Natural killer cell (primary cell): ENCODE measurements around the gene GRB10. TPM values are rescaled to one million over a fixed set of nuclear protein-coding genes. Genes with fewer than 3 reads are reported as not detected.

Experiments used
- ATAC-seq, 3 donors: fragments of 150-1000 bp in 2 of 3; fragments of 200-7000 bp in 1 of 3; cut with Tn5 transposase; 1 replicate in 1 of 3; 2 replicates in 2 of 3; pipeline ENCODE4 v1.10.0; 2021; ENCODE audit warnings: mild to moderate bottlenecking in 2 of 3, moderate library complexity in 2 of 3
- DNase-seq, 2 donors: peaks; one replicate each; pipeline versions ENCODE4 v3.0.0 to v3.0.0-alpha.2; 2013 to 2021; ENCODE audit warnings: mixed read lengths in 1 of 2
- H3K27ac ChIP-seq: one replicate; pipeline ENCODE4 v1.5.1; 2013; ENCODE audit warnings: mild to moderate bottlenecking, low read length
- H3K27me3 ChIP-seq: one replicate; pipeline ENCODE4 v1.6.1; 2013; ENCODE audit warnings: low read length; ENCODE audit not compliant: control insufficient read depth, insufficient read depth
- H3K36me3 ChIP-seq: one replicate; pipeline ENCODE4 v1.6.1; 2013; ENCODE audit warnings: low read length; ENCODE audit not compliant: control insufficient read depth, insufficient read depth
- H3K4me1 ChIP-seq: one replicate; pipeline ENCODE4 v1.6.1; 2013; ENCODE audit warnings: low read length; ENCODE audit not compliant: control insufficient read depth, insufficient read depth
- H3K4me3 ChIP-seq: one replicate; pipeline ENCODE4 v1.5.1; 2013; ENCODE audit warnings: low read length
- H3K9me3 ChIP-seq: one replicate; pipeline ENCODE4 v1.6.1; 2013; ENCODE audit warnings: low read length; ENCODE audit not compliant: control insufficient read depth, insufficient read depth
- H3K27ac Mint-ChIP-seq, 2 donors: one replicate each; pipeline ENCODE4 v1.8.0; 2022; ENCODE audit warnings: mild to moderate bottlenecking in 2 of 2, mixed read lengths in 2 of 2, moderate library complexity in 1 of 2
- H3K27me3 Mint-ChIP-seq, 2 donors: one replicate each; pipeline ENCODE4 v1.8.0; 2022; ENCODE audit warnings: low read depth in 2 of 2, mixed read lengths in 2 of 2
- H3K36me3 Mint-ChIP-seq: one replicate; pipeline ENCODE4 v1.8.0; 2022; ENCODE audit warnings: mixed read lengths
- H3K4me1 Mint-ChIP-seq, 2 donors: one replicate each; pipeline ENCODE4 v1.8.0; 2022; ENCODE audit warnings: mixed read lengths in 2 of 2
- H3K4me3 Mint-ChIP-seq: one replicate; pipeline ENCODE4 v1.8.0; 2022; ENCODE audit warnings: mild to moderate bottlenecking, moderate library complexity, mixed read lengths
- H3K9me3 Mint-ChIP-seq, 2 donors: one replicate each; pipeline ENCODE4 v1.8.0; 2022; ENCODE audit warnings: mixed read lengths in 2 of 2
- CTCF ChIP-seq: fragments of 200-600 bp; IDR thresholded peaks from one replicate; pipeline ENCODE4 v1.8.0; 2022; ENCODE audit warnings: antibody characterized with exemption
- WGBS: methylation state at CpG from one replicate; pipeline ENCODE4 v1.1.7; 2013; ENCODE audit warnings: missing lambda C conversion rate; ENCODE audit not compliant: insufficient coverage; 5-methylcytosine and 5-hydroxymethylcytosine counted together
- intact Hi-C: fragments of 100-400 bp; cut with micrococcal nuclease; formaldehyde crosslinking; loops from one replicate; pipeline ENCODE4 v1.14.2; 2022
- total RNA-seq, 4 donors: library from RNA; stranded (reverse); fragments of 120-200 nt in 1 of 4; gene quantifications; one replicate each; pipeline versions ENCODE4 v1.2.3 to v1.2.4, GENCODE V29; 2013 to 2022

GRB10 gene
- total RNA-seq, 3 donors from 2014 or later (not counting 1 experiment from before 2014, with no cell fraction given): 0.16 to 24.4 (median 1.4) TPM

- WGBS: 95% methylated on average over 9 of the region's 9 CpGs
- Histone ChIP-seq H3K36me3 (no peaks in the 10 kb centered on the region), H3K4me3 (no peak overlapping the region), H3K9me3 (no peaks in the 10 kb centered on the region), H3K27me3 (no peaks in the 10 kb centered on the region), H3K4me1 (no peaks in the 10 kb centered on the region), H3K27ac (no peak overlapping the region)
- no peak overlapping the region for H3K27ac Mint-ChIP-seq
- DNase-seq (no peak), ATAC-seq (no peak)
- intact Hi-C loops: no loop called here
- no peak overlapping the region for H3K4me3 Mint-ChIP-seq
- H3K9me3 Mint-ChIP-seq: no peaks in the 10 kb centered on the region
- TF ChIP-seq CTCF: no peak
- H3K36me3 Mint-ChIP-seq: no peaks in the 10 kb centered on the region
- H3K4me1 Mint-ChIP-seq: no peaks in the 10 kb centered on the region
- peaks cover 0 to 18% of the 10 kb centered on the region in 2 donors for H3K27me3 Mint-ChIP-seq
Observed at GRCh38 chr7:50652400-50653125, 130.1 kb downstream of the GRB10 start.

GRCh38 chr7:50651271-50651989, 131.3 kb downstream of the GRB10 start:
- no peak for ATAC-seq
- Mint-ChIP-seq H3K27ac (no peak overlapping the region), H3K27me3 (peaks cover 0 to 18% of the 10 kb centered on the region in 2 donors), H3K4me1 (no peaks in the 10 kb centered on the region), H3K4me3 (no peak overlapping the region), H3K36me3 (no peaks in the 10 kb centered on the region), H3K9me3 (no peaks in the 10 kb centered on the region)
- H3K36me3 ChIP-seq: no peaks in the 10 kb centered on the region
- no peak overlapping the region for H3K27ac ChIP-seq
- H3K4me3 ChIP-seq: no peak overlapping the region
- DNase-seq: no peak
- 96% methylated on average over 9 of the region's 9 CpGs for WGBS
- H3K4me1 ChIP-seq: no peaks in the 10 kb centered on the region
- TF ChIP-seq CTCF: no peak
- no peaks in the 10 kb centered on the region for H3K27me3 ChIP-seq
- intact Hi-C loops: no loop called here
- H3K9me3 ChIP-seq: no peaks in the 10 kb centered on the region

DNA sequence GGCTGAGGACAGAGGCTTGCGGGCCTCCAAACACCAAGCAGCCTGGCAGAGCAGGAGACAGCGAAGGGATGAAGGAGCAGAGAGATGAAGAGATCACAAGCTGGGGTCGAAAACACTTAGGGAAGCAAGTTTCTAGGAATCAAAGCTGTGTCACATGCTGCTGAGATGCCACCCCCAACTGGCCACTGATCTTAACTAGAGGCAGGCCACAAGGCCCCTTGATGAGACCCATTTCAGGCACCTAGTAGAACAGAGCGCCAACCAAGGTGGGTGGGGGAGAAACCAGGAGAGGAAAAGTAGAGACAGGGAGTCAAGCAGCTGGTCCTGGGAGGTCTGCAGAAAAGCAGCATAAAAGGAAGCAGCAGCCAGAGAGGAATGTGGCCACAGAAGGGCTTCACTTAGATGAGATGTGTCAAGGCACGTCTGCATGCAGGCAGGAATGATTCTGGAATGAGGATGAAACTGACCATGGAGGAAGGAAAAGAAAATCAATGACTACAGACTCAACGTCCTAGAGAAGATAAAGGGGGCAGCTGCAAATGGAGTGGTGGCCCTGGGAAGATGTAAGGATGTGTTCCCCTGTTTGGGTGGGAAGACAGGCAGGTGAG, 132.5 kb downstream of the GRB10 start:
- 79% methylated on average over 6 of the region's 6 CpGs for WGBS
- H3K27ac Mint-ChIP-seq: no peak overlapping the region

More for the DNA sequence above, 132.5 kb downstream of the GRB10 start:
- Mint-ChIP-seq H3K27me3 (peaks cover 0 to 13% of the 10 kb centered on the region in 2 donors), H3K4me3 (no peak overlapping the region), H3K4me1 (no peaks in the 10 kb centered on the region), H3K36me3 (no peaks in the 10 kb centered on the region), H3K9me3 (no peaks in the 10 kb centered on the region)
- no peaks in the 10 kb centered on the region for H3K4me1 ChIP-seq
- intact Hi-C loops: no loop called here
- H3K4me3 ChIP-seq: no peak overlapping the region
- H3K27me3 ChIP-seq: no peaks in the 10 kb centered on the region
- DNase-seq (no peak), ATAC-seq (no peak)
- H3K27ac ChIP-seq: no peak overlapping the region
- H3K9me3 ChIP-seq: no peaks in the 10 kb centered on the region
- H3K36me3 ChIP-seq: no peaks in the 10 kb centered on the region
- no peak for TF ChIP-seq CTCF
